DOHH2 (cell line): Measurements from ENCODE around the gene IGF1R.

ENCODE experiments used
- H3F3A ChIP-seq: fragments of 200-600 bp; sonication (generic), shearing (Covaris generic); 2 replicates; pipeline ENCODE4 v1.6.0; 2016; ENCODE audit warnings: antibody characterized with exemption, mild to moderate bottlenecking; ENCODE audit not compliant: control insufficient read depth, insufficient read depth
- H3K27ac ChIP-seq: fragments of 200-600 bp; sonication (generic); 2 replicates; pipeline ENCODE4 v1.5.1; 2014; ENCODE audit warnings: low read depth, mild to moderate bottlenecking, low read length, moderate library complexity
- H3K27me3 ChIP-seq: fragments of 200-600 bp; sonication (generic); 2 replicates; pipeline ENCODE4 v1.6.1; 2014; ENCODE audit warnings: mild to moderate bottlenecking, low read length, mixed read lengths; ENCODE audit not compliant: control insufficient read depth
- H3K36me3 ChIP-seq: fragments of 200-600 bp; sonication (generic); 2 replicates; pipeline ENCODE4 v1.6.1; 2014; ENCODE audit warnings: mild to moderate bottlenecking, low read length, moderate library complexity, mixed read lengths; ENCODE audit not compliant: control insufficient read depth
- H3K4me1 ChIP-seq: fragments of 200-600 bp; sonication (generic); 2 replicates; pipeline ENCODE4 v1.6.1; 2014; ENCODE audit warnings: mild to moderate bottlenecking, low read length, mixed read lengths; ENCODE audit not compliant: control insufficient read depth
- H3K4me2 ChIP-seq: fragments of 200-600 bp; sonication (generic); 2 replicates; pipeline ENCODE4 v1.6.0; 2014; ENCODE audit warnings: mild to moderate bottlenecking, low read length, moderate library complexity
- H3K4me3 ChIP-seq: fragments of 200-600 bp; sonication (generic); 2 replicates; pipeline ENCODE4 v1.5.1; 2014; ENCODE audit warnings: mild to moderate bottlenecking, low read length, mixed read lengths
- H3K79me2 ChIP-seq: fragments of 200-600 bp; sonication (generic); 2 replicates; pipeline ENCODE4 v1.6.1; 2014; ENCODE audit warnings: mild to moderate bottlenecking, low read length, mixed read lengths; ENCODE audit not compliant: control insufficient read depth
- H3K9me2 ChIP-seq: fragments of 200-600 bp; sonication (generic); replicated peaks from 2 replicates; pipeline ENCODE4 v1.6.1; 2014; ENCODE audit warnings: mild to moderate bottlenecking, low read length, mixed read lengths; ENCODE audit not compliant: control insufficient read depth
- H3K9me3 ChIP-seq: fragments of 200-600 bp; sonication (generic); 2 replicates; pipeline ENCODE4 v1.6.1; 2014; ENCODE audit warnings: antibody characterized with exemption, low read length, mixed read lengths; ENCODE audit not compliant: control insufficient read depth, insufficient read depth
- H4K20me1 ChIP-seq: fragments of 200-600 bp; sonication (generic); 2 replicates; pipeline ENCODE4 v1.6.0; 2014; ENCODE audit warnings: low read depth, mild to moderate bottlenecking, antibody characterized with exemption, low read length, moderate library complexity; ENCODE audit not compliant: control insufficient read depth, insufficient read depth
- EZH2phosphoT487 ChIP-seq: fragments of 200-600 bp; sonication (generic); IDR thresholded peaks from 2 replicates; pipeline ENCODE4 v1.6.1; 2017; ENCODE audit warnings: borderline replicate concordance, mild to moderate bottlenecking, antibody characterized with exemption, low read length, moderate library complexity, mixed read lengths
- TF ChIP-seq, protein P1 (sequence below): fragments of 200-600 bp; sonication (generic); IDR thresholded peaks from one replicate; pipeline ENCODE4 v1.5.1; 2014; ENCODE audit warnings: antibody characterized with exemption, mild to moderate bottlenecking, low read depth, low read length; ENCODE audit not compliant: poor library complexity, severe bottlenecking

The IGF1R gene

DNA sequence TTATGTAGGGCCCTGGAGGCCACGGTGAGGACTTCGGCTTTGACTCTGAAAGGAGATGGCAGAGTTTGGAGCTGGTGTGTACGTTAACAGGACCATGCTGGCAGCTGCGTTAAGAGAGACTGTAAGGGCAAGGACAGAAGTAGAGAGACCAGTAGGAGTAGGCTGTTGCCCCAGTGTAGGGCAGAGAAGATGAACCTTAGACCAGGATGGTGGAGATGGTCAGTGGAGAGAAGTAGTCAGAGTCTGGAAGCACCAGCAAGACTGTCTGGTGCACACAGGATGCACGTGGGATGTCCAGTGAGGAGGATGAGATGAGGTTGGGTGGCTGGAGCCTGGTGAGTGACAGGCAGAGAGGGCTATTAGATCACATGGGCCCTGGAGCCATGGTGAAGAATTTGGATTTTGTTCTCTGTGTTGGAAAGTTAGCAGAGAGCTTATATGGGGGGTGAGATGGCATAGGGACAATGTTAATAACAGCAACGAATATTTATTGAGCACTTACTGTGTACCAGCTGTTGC, 150.1 kb downstream of the IGF1R start:
- no peaks in the 10 kb centered on the region for H3K27me3 ChIP-seq
- no peaks in the 10 kb centered on the region for H3K9me3 ChIP-seq
- no peak for TF ChIP-seq EZH2phosphoT487
- TF ChIP-seq, protein P1, sequence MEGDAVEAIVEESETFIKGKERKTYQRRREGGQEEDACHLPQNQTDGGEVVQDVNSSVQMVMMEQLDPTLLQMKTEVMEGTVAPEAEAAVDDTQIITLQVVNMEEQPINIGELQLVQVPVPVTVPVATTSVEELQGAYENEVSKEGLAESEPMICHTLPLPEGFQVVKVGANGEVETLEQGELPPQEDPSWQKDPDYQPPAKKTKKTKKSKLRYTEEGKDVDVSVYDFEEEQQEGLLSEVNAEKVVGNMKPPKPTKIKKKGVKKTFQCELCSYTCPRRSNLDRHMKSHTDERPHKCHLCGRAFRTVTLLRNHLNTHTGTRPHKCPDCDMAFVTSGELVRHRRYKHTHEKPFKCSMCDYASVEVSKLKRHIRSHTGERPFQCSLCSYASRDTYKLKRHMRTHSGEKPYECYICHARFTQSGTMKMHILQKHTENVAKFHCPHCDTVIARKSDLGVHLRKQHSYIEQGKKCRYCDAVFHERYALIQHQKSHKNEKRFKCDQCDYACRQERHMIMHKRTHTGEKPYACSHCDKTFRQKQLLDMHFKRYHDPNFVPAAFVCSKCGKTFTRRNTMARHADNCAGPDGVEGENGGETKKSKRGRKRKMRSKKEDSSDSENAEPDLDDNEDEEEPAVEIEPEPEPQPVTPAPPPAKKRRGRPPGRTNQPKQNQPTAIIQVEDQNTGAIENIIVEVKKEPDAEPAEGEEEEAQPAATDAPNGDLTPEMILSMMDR = no peak
- no peak overlapping the region for H3K4me2 ChIP-seq
- peaks cover 17% of the 10 kb centered on the region for H4K20me1 ChIP-seq
- H3K79me2 ChIP-seq = no peaks in the 10 kb centered on the region
- no peak overlapping the region for H3K27ac ChIP-seq
- H3K4me1 ChIP-seq = no peaks in the 10 kb centered on the region
- no peaks in the 10 kb centered on the region for H3F3A ChIP-seq
- no peaks in the 10 kb centered on the region for H3K9me2 ChIP-seq
- H3K36me3 ChIP-seq = no peaks in the 10 kb centered on the region
- no peak overlapping the region for H3K4me3 ChIP-seq

DNA sequence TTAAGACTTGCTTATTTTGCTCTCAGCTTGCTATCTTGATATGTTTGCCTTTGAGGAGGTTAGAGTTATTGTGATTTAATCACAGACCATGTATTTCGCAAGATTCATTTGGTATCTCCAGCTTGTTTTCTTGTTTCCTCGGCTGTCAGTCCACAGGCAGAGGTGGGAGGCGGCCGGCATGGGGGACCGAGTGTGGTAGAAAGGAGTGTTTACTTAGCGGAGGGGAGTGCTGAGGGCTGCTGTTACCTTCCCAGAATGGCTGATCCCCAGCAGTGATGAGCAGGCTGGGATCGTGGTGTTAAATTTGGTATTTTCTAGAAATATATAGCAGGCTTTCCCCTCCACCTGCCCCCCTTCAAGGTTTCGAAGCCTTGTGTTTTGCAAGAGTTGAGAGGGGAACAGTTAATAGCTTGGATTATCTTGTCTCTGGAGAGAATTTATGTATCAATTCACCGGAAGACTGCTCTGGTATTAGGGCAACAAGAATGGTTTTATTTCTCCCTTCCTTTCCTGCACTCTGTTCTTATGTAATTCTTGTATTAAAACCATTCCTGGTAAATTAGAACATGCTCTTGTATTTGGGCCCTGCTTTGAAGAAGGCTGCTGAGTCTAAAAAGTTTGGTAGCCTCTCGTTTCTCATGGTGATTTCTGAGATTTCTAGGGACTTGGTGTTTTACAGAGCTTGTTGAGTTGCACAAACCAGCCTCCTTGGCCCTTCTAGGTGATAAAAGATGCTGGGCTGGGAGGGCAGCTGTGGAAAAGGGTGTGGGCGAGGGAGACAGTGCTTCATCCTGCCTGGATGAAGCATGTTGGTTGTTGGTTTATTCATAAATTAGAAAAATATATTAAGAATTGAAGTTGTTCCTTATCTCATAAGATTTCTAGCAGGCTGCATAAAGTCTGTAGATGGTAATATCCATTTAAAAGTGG, 151.4 kb downstream of the IGF1R start:
- H3K4me3 ChIP-seq = no peak overlapping the region
- H3K27ac ChIP-seq = no peak overlapping the region
- TF ChIP-seq, protein P1 = no peak
- no peak for TF ChIP-seq EZH2phosphoT487
- no peaks in the 10 kb centered on the region for H3K9me3 ChIP-seq
- peaks cover 17% of the 10 kb centered on the region; the same call in 1 of the 2 replicates for H4K20me1 ChIP-seq
- no peaks in the 10 kb centered on the region for H3F3A ChIP-seq
- H3K36me3 ChIP-seq = no peaks in the 10 kb centered on the region
- no peaks in the 10 kb centered on the region for H3K9me2 ChIP-seq
- no peaks in the 10 kb centered on the region for H3K4me1 ChIP-seq
- H3K4me2 ChIP-seq = no peak overlapping the region
- no peaks in the 10 kb centered on the region for H3K27me3 ChIP-seq
- H3K79me2 ChIP-seq = no peaks in the 10 kb centered on the region

DNA sequence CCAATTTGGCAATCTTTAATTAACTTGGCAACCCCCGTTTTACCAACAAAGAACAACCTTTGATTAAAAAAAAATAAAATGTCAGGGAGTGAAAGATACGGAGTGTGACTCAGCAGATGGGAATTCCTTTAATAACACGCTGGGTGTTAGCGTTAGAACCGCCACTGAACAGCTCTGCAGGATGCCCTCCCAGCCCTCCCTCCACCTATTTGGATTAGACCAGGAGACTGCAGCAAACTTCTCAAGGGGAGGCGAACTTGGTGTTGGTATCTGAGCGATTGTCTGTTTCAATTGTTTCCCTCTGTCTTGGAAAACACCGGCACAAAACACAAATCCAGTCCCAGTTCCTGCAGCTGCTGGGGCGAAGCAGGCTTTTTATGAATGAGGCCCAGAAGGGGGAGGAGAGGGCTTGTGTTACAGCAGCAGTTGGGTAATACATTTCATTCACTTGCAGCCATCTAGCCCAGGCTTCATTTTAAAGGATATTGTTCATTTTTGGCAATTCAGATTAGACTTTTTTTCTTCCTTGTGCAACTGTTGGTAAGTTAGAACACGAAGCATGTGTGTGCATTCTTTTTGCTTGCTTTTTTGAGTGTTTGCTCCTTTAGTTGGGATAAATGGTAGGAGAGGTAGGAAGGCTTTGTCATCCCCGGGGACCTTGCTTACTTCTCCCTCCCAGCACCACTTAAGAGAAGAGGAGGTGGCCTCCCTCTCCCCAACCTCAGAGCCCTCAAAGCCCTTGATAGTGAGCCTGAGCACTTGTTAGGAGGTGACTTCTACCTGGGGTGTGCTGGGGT, 152.3 kb downstream of the IGF1R start:
- H3K27ac ChIP-seq = no peak overlapping the region
- H3K27me3 ChIP-seq = no peaks in the 10 kb centered on the region
- H3K4me3 ChIP-seq = no peak overlapping the region
- no peaks in the 10 kb centered on the region for H3K79me2 ChIP-seq
- TF ChIP-seq, protein P1 = no peak
- no peak for TF ChIP-seq EZH2phosphoT487
- H3K36me3 ChIP-seq = no peaks in the 10 kb centered on the region
- H3K9me3 ChIP-seq = no peaks in the 10 kb centered on the region
- H3F3A ChIP-seq = no peaks in the 10 kb centered on the region
- no peaks in the 10 kb centered on the region for H3K4me1 ChIP-seq
- no peak overlapping the region for H3K4me2 ChIP-seq
- no peaks in the 10 kb centered on the region for H3K9me2 ChIP-seq
- peaks cover 17% of the 10 kb centered on the region; the same call in 1 of the 2 replicates for H4K20me1 ChIP-seq
